Endothelial cell of umbilical vein (primary cell): ENCODE measurements around the gene NEXN.

Experiments used
- EZH2 ChIP-seq: IDR thresholded peaks from 2 replicates; pipeline ENCODE4 v1.6.1; 2012; ENCODE audit warnings: borderline replicate concordance, low read depth, mild to moderate bottlenecking, moderate library complexity, low read length, inconsistent platforms; ENCODE audit not compliant: severe bottlenecking
- GATA2 ChIP-seq: IDR thresholded peaks from 2 replicates; pipeline ENCODE4 v1.7.0; 2011; ENCODE audit warnings: low read depth, mild to moderate bottlenecking, moderate library complexity, mixed read lengths, low read length; ENCODE audit not compliant: insufficient read length, insufficient read depth
- JUN ChIP-seq: IDR thresholded peaks from 2 replicates; pipeline ENCODE4 v1.6.1; 2011; ENCODE audit warnings: borderline replicate concordance, low read depth; ENCODE audit not compliant: insufficient read length, insufficient read depth
- MYC ChIP-seq: IDR thresholded peaks from one replicate; pipeline ENCODE4 v1.6.1; 2011; ENCODE audit warnings: mild to moderate bottlenecking, low read depth, low read length
- POLR2A ChIP-seq: IDR thresholded peaks from 2 replicates; pipeline ENCODE4 v1.6.1; 2012; ENCODE audit warnings: low read depth, mild to moderate bottlenecking, control low read depth, low read length
- POLR2AphosphoS5 ChIP-seq: IDR thresholded peaks from 2 replicates; pipeline ENCODE4 v1.6.1; 2012; ENCODE audit warnings: low read depth, mild to moderate bottlenecking, control low read depth, low read length, moderate library complexity; ENCODE audit not compliant: insufficient read depth
- TF ChIP-seq, protein P1 (sequence below), 2 donors: IDR thresholded peaks; 1 replicate in 1 of 2; 2 replicates in 1 of 2; pipeline ENCODE4 v1.5.1; 2011; ENCODE audit warnings: low read length in 2 of 2, mild to moderate bottlenecking in 2 of 2, moderate library complexity in 2 of 2, control low read depth in 1 of 2, inconsistent platforms in 1 of 2, low read depth in 1 of 2; ENCODE audit not compliant: insufficient read depth in 1 of 2; ENCODE audit errors: extremely low read depth in 1 of 2
- TF ChIP-seq, protein P2 (sequence below): IDR thresholded peaks from 2 replicates; pipeline ENCODE4 v1.6.1; 2011; ENCODE audit not compliant: insufficient read depth, insufficient read length

GRCh38 chr1:77873461-77873860, 15.0 kb upstream of the NEXN start:
- TF ChIP-seq, protein P1, sequence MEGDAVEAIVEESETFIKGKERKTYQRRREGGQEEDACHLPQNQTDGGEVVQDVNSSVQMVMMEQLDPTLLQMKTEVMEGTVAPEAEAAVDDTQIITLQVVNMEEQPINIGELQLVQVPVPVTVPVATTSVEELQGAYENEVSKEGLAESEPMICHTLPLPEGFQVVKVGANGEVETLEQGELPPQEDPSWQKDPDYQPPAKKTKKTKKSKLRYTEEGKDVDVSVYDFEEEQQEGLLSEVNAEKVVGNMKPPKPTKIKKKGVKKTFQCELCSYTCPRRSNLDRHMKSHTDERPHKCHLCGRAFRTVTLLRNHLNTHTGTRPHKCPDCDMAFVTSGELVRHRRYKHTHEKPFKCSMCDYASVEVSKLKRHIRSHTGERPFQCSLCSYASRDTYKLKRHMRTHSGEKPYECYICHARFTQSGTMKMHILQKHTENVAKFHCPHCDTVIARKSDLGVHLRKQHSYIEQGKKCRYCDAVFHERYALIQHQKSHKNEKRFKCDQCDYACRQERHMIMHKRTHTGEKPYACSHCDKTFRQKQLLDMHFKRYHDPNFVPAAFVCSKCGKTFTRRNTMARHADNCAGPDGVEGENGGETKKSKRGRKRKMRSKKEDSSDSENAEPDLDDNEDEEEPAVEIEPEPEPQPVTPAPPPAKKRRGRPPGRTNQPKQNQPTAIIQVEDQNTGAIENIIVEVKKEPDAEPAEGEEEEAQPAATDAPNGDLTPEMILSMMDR (IDR thresholded peaks at IDR 0.05; ENCODE audit: extremely low read depth in 1 of 2, insufficient read depth in 1 of 2, low read depth in 1 of 2, low read length in 2 of 2) = no peak
- no peak for TF ChIP-seq EZH2
- TF ChIP-seq, protein P2, sequence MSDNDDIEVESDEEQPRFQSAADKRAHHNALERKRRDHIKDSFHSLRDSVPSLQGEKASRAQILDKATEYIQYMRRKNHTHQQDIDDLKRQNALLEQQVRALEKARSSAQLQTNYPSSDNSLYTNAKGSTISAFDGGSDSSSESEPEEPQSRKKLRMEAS = no peak
- TF ChIP-seq POLR2AphosphoS5 = no peak
- TF ChIP-seq POLR2A = no peak
- no peak for TF ChIP-seq JUN
- TF ChIP-seq MYC = no peak
- no peak for TF ChIP-seq GATA2
